Sigmoid colon (tissue), 3 donors: ENCODE data around the gene CELA2A.

Experiments
- CTCF ChIP-seq, 4 experiments: fragments of 450-650 bp in 3 of 4; fragments of 200-600 bp in 1 of 4; IDR thresholded peaks; one replicate each; pipeline ENCODE4 v1.5.1; 2016 to 2019; ENCODE audit warnings: antibody characterized with exemption in 4 of 4, mild to moderate bottlenecking in 3 of 4, moderate library complexity in 2 of 4
- POLR2A ChIP-seq, 2 donors: fragments of 450-650 bp; IDR thresholded peaks; one replicate each; pipeline ENCODE4 v1.6.1; 2016; ENCODE audit warnings: antibody characterized with exemption in 2 of 2, mild to moderate bottlenecking in 2 of 2, moderate library complexity in 2 of 2

- TF ChIP-seq CTCF (IDR thresholded peaks at IDR 0.05) = no peak
- TF ChIP-seq POLR2A (IDR thresholded peaks at IDR 0.05) = no peak
These were observed 50.3 kb downstream of the CELA2A start for GRCh38 chr1:15506831-15507230.
